ENCODE results near the gene GABARAP. TPM values are rescaled to one million over a fixed set of nuclear protein-coding genes. Genes with fewer than 3 reads are reported as not detected.
A peak's percentile ranks its signal among the peaks of the same experiment; 100 is the strongest.

The GABARAP gene
- total and polyA plus RNA-seq, 2 of the 13 experiments (the other 11 are each of a cell fraction or from before 2014, with no cell fraction given): 161 to 310 TPM

DNA sequence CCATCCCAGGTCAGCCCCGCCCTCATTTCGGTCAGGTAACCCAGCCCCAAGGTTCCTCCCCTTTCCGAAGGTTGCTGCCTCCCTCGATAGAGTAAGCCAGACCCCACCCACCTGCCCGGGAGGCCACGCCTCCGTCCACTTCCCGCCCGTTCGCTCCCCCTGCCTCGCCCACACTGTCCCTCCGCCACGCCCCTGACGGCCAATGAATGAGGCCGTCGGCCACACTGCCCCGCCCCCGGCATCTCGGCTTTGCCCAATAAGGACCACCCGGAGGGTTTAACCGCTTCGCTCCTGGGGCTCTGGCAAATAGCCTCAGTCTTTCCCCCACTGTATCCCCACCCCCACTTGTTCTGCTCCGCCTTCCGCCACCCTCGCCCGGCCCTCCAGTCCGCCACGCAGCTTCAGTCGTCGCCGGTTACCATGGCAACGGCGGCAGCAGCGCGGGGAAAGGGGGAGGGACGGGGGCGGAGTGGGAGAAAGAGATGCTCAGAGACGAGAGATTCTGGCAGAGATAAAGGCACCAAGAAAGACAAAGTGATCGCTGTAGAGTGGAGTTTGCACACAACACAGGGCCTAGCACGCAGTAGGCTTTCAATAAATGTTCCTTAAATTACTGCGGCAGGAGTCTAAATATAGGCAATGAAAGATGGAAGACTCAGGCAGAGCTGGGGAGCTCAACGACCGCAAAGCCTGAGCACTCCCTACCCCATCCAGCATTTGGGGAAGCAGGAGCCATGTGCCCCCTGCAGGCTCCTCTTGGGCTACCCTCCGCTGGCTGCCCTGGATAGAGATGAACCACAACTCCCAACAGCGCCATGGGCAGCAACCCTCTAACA is 27.7 kb downstream of the GABARAP start (continued):
- TF ChIP-seq ZFP91 (CRISPR knock-in tag; IDR thresholded peaks at IDR 0.05; ENCODE audit: borderline replicate concordance) (peak; percentile 78; the same call in 1 of the 2 replicates), DRAP1 (CRISPR knock-in tag; IDR thresholded peaks at IDR 0.05) (0 out of 2 replicates have a peak, but pooled peaks have one; percentile 42), XRCC5 (optimal IDR thresholded peaks at IDR 0.05; ENCODE audit: low read length) (peak; percentile 24), ATF5 (CRISPR knock-in tag; IDR thresholded peaks at IDR 0.05; ENCODE audit: low read depth) (no peak), FOSL1 (CRISPR knock-in tag; IDR thresholded peaks at IDR 0.05; ENCODE audit: borderline replicate concordance) (no peak), DNMT3B (CRISPR knock-in tag; conservative IDR thresholded peaks at IDR 0.05) (no peak), MXD4 (CRISPR knock-in tag; IDR thresholded peaks at IDR 0.05) (no peak), TFAP4 (IDR thresholded peaks at IDR 0.05; ENCODE audit: borderline replicate concordance, low read depth) (no peak), ASH2L (IDR thresholded peaks at IDR 0.05; ENCODE audit: insufficient read length, low read depth, low read length) (peak; percentile 53), ZNF12 (CRISPR knock-in tag; IDR thresholded peaks at IDR 0.05) (no peak), RARA (CRISPR knock-in tag; IDR thresholded peaks at IDR 0.05) (no peak), SMAD9 (CRISPR knock-in tag; IDR thresholded peaks at IDR 0.05) (no peak), ESRRA (CRISPR knock-in tag; IDR thresholded peaks at IDR 0.05; ENCODE audit: low read depth) (0 out of 2 replicates have a peak, but pooled peaks have one; percentile 30), SMYD3 (CRISPR knock-in tag; IDR thresholded peaks at IDR 0.05) (no peak), SP4 (CRISPR knock-in tag; IDR thresholded peaks at IDR 0.05) (peak; percentile 96)
- TF ChIP-seq, protein P1, sequence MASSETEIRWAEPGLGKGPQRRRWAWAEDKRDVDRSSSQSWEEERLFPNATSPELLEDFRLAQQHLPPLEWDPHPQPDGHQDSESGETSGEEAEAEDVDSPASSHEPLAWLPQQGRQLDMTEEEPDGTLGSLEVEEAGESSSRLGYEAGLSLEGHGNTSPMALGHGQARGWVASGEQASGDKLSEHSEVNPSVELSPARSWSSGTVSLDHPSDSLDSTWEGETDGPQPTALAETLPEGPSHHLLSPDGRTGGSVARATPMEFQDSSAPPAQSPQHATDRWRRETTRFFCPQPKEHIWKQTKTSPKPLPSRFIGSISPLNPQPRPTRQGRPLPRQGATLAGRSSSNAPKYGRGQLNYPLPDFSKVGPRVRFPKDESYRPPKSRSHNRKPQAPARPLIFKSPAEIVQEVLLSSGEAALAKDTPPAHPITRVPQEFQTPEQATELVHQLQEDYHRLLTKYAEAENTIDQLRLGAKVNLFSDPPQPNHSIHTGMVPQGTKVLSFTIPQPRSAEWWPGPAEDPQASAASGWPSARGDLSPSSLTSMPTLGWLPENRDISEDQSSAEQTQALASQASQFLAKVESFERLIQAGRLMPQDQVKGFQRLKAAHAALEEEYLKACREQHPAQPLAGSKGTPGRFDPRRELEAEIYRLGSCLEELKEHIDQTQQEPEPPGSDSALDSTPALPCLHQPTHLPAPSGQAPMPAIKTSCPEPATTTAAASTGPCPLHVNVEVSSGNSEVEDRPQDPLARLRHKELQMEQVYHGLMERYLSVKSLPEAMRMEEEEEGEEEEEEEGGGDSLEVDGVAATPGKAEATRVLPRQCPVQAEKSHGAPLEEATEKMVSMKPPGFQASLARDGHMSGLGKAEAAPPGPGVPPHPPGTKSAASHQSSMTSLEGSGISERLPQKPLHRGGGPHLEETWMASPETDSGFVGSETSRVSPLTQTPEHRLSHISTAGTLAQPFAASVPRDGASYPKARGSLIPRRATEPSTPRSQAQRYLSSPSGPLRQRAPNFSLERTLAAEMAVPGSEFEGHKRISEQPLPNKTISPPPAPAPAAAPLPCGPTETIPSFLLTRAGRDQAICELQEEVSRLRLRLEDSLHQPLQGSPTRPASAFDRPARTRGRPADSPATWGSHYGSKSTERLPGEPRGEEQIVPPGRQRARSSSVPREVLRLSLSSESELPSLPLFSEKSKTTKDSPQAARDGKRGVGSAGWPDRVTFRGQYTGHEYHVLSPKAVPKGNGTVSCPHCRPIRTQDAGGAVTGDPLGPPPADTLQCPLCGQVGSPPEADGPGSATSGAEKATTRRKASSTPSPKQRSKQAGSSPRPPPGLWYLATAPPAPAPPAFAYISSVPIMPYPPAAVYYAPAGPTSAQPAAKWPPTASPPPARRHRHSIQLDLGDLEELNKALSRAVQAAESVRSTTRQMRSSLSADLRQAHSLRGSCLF (CRISPR knock-in tag; IDR thresholded peaks at IDR 0.05; ENCODE audit: borderline replicate concordance): no peak
- TF ChIP-seq, protein P2, sequence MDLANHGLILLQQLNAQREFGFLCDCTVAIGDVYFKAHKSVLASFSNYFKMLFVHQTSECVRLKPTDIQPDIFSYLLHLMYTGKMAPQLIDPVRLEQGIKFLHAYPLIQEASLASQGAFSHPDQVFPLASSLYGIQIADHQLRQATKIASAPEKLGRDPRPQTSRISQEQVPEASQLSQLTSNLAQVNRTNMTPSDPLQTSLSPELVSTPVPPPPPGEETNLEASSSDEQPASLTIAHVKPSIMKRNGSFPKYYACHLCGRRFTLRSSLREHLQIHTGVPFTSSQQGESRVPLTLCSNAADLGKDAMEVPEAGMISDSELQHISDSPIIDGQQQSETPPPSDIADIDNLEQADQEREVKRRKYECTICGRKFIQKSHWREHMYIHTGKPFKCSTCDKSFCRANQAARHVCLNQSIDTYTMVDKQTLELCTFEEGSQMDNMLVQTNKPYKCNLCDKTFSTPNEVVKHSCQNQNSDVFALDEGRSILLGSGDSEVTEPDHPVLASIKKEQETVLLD (CRISPR knock-in tag; IDR thresholded peaks at IDR 0.05; ENCODE audit: low read depth): no peak
